AG04450 (cell line): ENCODE data around the gene COPS3. TPM values are rescaled to one million over a fixed set of nuclear protein-coding genes. Genes with fewer than 3 reads are reported as not detected.

Experiments used
- CTCF ChIA-PET: fragments of 300-600, 350-600 bp; formaldehyde crosslinking; extraction: SDS; loops from one replicate; lab custom pipeline; 2022; ENCODE audit warnings: antibody characterized with exemption, inconsistent platforms; lab: Charles Lee
- POLR2A ChIA-PET: fragments of 350-600 bp; formaldehyde crosslinking; extraction: SDS; loops from one replicate; lab custom pipeline; 2021; ENCODE audit warnings: antibody characterized with exemption, inconsistent platforms; lab: Yijun Ruan, JAX
- DNase-seq: peaks from one replicate; pipeline ENCODE4 v3.0.0-alpha.2; 2011; ENCODE audit warnings: low read depth, low spot score
- H3K27ac ChIP-seq: one replicate; pipeline ENCODE4 v1.5.1; 2012; ENCODE audit warnings: low read depth, low read length, control low read depth
- H3K27me3 ChIP-seq: one replicate; pipeline ENCODE4 v1.6.0; 2012; ENCODE audit warnings: low read length; ENCODE audit not compliant: control insufficient read depth, insufficient read depth
- H3K4me3 ChIP-seq: 2 replicates; pipeline ENCODE4 v1.5.1; 2011; ENCODE audit warnings: mild to moderate bottlenecking, low read depth, low read length, control low read depth
- H3K9me3 ChIP-seq: 2 replicates; pipeline ENCODE4 v1.5.1; 2012; ENCODE audit warnings: low read length; ENCODE audit not compliant: control insufficient read depth, insufficient read depth
- polyA plus RNA-seq: library from polyadenylated mRNA; depleted of rRNA; stranded (reverse); fragments of >200 nt; gene quantifications from 2 replicates; pipeline ENCODE4 v1.2.3, GENCODE V29; 2011
- TF ChIP-seq, protein P1 (sequence below): IDR thresholded peaks from 2 replicates; pipeline ENCODE4 v1.5.1; 2011; ENCODE audit warnings: low read depth, low read length, control low read depth, inconsistent platforms

COPS3 gene
- polyA plus RNA-seq, 1 experiment, result 91.2 TPM

DNA sequence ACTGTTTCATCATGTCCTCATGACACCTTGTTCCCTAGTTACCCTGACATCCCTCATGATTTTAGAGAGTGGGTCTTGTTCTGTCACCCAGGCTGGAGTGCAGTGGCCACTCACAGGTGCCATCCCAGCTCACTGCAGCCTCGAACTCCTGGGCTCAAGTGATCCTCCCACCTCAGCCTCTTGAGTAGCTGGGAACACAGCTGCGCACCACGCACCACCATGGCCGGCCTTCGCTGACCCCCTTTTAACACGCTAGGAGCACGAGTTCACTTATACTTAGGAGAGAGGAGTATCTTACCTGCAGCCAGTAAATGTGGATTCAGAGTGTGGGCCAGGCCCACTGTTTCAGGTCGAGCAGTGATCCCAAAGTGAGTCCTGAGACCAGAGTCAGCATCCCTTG is 43.6 kb upstream of the COPS3 start:
- Histone ChIP-seq H3K4me3 (no peak overlapping the region), H3K27ac (no peak overlapping the region), H3K9me3 (no peaks in the 10 kb centered on the region), H3K27me3 (peaks cover 11% of the 10 kb centered on the region)
- TF ChIP-seq, protein P1, sequence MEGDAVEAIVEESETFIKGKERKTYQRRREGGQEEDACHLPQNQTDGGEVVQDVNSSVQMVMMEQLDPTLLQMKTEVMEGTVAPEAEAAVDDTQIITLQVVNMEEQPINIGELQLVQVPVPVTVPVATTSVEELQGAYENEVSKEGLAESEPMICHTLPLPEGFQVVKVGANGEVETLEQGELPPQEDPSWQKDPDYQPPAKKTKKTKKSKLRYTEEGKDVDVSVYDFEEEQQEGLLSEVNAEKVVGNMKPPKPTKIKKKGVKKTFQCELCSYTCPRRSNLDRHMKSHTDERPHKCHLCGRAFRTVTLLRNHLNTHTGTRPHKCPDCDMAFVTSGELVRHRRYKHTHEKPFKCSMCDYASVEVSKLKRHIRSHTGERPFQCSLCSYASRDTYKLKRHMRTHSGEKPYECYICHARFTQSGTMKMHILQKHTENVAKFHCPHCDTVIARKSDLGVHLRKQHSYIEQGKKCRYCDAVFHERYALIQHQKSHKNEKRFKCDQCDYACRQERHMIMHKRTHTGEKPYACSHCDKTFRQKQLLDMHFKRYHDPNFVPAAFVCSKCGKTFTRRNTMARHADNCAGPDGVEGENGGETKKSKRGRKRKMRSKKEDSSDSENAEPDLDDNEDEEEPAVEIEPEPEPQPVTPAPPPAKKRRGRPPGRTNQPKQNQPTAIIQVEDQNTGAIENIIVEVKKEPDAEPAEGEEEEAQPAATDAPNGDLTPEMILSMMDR, result no peak
- CTCF ChIA-PET, result no interaction called here
- DNase-seq, result no peak
- POLR2A ChIA-PET, result no interaction called here

DNA sequence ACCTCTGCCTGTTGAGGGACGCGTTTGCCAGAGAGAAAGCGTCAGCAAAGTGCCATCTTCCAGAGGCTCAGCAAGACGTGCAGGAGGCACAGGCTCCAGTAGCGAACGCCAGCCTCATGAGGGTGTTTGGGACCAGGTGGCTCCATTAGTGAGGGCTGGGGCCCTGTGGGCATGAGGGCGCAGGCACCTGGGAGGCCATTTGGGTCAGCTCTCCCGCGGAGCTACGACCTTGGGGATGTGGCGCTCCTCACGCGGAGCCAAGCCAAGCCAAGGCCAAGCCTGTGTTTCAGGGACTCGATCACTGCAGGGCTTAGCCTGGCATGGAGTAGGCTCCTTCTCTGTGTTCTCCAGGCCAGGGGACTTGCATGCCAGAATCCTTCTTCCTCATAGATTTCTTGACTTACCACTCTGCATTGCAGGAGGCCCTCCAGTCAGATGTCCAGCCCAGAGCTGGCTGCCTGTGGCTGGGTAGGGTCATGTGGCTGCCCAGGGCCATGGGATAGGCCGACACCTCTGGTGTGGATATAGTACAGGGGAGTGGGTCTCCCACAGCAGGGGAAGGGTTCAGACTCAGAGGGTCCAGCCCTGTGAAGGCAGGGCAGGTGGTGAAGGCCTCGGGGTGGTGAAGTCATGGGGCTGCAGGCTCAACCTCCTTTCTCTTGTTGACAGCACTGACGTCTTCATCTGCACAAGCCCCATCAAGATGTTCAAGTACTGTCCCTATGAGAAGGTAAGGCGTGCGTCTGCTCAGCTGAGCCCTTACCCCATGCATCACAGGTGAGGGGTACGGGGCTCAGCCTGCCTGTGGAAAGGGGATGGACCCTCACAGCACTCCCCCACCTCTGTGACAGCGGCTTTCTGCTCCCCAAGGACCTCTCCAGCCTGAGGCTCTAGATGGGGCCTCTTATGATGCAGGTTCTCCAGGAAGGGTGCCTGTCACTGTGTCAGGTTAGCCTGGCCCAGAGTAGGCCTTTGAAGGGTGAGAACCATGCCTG is 41.8 kb upstream of the COPS3 start:
- Histone ChIP-seq H3K9me3 (no peaks in the 10 kb centered on the region), H3K4me3 (no peak overlapping the region), H3K27ac (no peak overlapping the region), H3K27me3 (peaks cover 7% of the 10 kb centered on the region)
- ChIA-PET CTCF (no interaction called here), POLR2A (no interaction called here)
- DNase-seq, result no peak
- TF ChIP-seq, protein P1, result no peak

DNA sequence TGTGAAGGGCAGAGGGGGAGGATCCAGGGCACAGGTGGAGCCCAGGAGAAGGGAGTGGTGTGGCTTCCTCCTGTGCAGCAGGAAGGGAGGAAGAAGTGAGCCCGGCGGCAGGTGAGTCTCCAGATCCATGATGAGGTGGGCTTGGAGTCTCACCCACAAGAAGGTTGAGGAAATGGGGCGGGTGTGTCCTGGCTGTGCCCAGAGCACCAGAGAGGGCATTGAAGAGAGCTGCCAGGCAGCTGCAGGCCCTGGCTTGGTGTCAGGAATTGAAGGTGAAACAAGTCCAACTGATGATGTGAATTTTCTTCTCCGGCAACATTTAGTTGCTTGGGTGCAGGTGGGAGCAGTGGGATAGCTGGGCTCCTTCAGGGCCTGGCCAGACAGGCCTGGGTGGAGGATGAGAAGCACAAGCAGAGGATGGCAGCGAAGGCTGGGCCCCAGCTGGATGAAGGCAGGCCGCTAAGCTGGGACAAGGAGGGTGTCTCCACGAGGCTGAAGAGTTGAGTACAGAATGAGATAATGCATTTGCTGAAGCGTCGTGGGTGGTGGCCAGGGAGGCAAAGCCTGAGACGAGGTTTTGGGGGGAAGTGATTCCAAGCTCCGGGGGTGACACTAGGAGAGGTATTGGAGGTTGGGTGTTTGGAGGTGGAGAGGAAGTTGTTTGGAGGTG is 40.4 kb upstream of the COPS3 start:
- H3K4me3 ChIP-seq, result no peak overlapping the region
- ChIA-PET POLR2A (no interaction called here), CTCF (no interaction called here)
- TF ChIP-seq, protein P1, result no peak
- H3K27me3 ChIP-seq, result peaks cover 7% of the 10 kb centered on the region
- no peaks in the 10 kb centered on the region for H3K9me3 ChIP-seq
- DNase-seq, result no peak
- no peak overlapping the region for H3K27ac ChIP-seq

DNA sequence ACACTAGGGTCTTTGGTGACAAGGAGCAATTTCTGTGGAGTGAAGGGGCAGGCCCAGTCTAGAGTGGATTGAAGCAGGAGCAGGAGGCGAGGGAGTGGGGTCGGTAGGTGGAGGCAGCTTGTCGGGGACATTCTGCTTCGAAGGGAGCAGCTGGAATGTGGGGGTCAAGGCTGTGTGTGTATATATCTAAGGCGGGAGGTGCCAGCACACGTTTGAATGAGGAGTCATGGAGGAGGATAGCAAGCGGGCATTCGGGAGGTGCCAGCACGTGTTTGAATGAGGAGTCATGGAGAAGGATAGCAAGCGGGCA is 39.8 kb upstream of the COPS3 start:
- Histone ChIP-seq H3K27me3 (peaks cover 7% of the 10 kb centered on the region), H3K4me3 (no peak overlapping the region), H3K27ac (no peak overlapping the region), H3K9me3 (no peaks in the 10 kb centered on the region)
- POLR2A ChIA-PET, result no interaction called here
- CTCF ChIA-PET, result no interaction called here
- DNase-seq, result no peak
- TF ChIP-seq, protein P1, result no peak

DNA sequence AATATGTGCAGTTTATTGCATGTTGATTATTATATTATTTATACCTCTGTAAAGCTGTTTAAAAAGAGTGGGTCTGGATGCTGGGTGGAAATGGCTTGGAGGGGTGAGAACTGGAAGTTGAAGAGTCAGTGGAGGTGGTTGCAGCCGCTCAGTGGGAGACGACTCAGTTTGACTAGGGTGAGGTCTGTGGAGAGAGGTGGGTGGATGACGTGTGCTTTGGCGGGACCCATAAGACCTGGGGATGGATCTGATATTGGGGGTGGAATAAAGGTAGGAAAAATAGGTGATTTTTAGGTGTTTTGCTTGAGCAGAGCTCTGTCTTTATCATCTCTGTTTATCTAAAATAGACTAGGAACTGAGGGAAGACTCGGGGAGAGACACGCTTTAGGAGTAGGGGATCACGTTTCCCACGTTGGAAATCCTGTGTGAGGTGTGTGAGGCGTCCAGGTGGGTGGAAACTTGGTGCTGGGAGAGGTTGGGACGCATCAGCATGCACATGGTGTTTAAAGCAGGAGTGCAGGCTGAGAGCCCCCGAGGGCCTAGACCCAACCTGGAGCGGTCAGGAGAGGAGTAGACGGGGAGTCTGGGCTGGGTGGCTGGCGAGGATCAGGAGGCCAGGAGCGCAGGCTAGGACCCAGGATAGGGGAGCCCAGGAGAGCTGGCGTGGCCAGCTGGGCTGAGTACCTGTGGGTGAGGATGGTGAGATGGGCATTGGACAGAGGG is 39.3 kb upstream of the COPS3 start:
- ChIA-PET POLR2A (no interaction called here), CTCF (no interaction called here)
- no peaks in the 10 kb centered on the region for H3K9me3 ChIP-seq
- H3K4me3 ChIP-seq, result no peak overlapping the region
- no peak overlapping the region for H3K27ac ChIP-seq
- H3K27me3 ChIP-seq, result peaks cover 7% of the 10 kb centered on the region
- DNase-seq, result no peak
- TF ChIP-seq, protein P1, result no peak
